HepG2 (cell line): ENCODE data around the gene CENPP. TPM values are rescaled to one million over a fixed set of nuclear protein-coding genes. Genes with fewer than 3 reads are reported as not detected.

Source experiments
- ATAC-seq: fragments of 200-7000 bp; cut with Tn5 transposase; 3 replicates; pipeline ENCODE4 v1.9.1; 2020; ENCODE audit warnings: mild to moderate bottlenecking, moderate library complexity
- BruUV-seq: library from RNA; stranded (reverse); fragments of 400-500 nt; replicated peaks from 2 replicates; lab custom pipeline; 2021; lab: Mats Ljungman, UMichigan
- CTCF ChIA-PET: fragments of 300-600 bp; formaldehyde crosslinking; extraction: SDS; loops from one replicate; lab custom pipeline; 2021; ENCODE audit warnings: low total read pairs, inconsistent platforms, low intra/inter-chr PET ratio; lab: Yijun Ruan, JAX
- POLR2A ChIA-PET: fragments of 350-600 bp; sonication (Branson Sonifier 250); formaldehyde crosslinking; loops from one replicate; lab custom pipeline; 2020; ENCODE audit warnings: antibody characterized with exemption, inconsistent platforms; lab: Yijun Ruan, JAX
- DNase-seq: peaks from one replicate; pipeline ENCODE4 v3.0.0-alpha.2; 2015; ENCODE audit warnings: low spot score
- FAIRE-seq: peaks from 3 replicates; lab custom pipeline; 2011; peaks lifted over from hg19 to GRCh38; lab: Jason Lieb, UNC
- H2AFZ ChIP-seq: one replicate; pipeline ENCODE4 v1.6.1; 2011; ENCODE audit warnings: low read length, inconsistent platforms
- H3K27ac ChIP-seq: fragments of 300-600 bp; 3 replicates; pipeline ENCODE4 v1.8.0; 2011; ENCODE audit warnings: mixed run types, mild to moderate bottlenecking, mixed read lengths, low read length, inconsistent platforms; ENCODE audit not compliant: insufficient read depth; ENCODE audit errors: extremely low read length
- H3K27me3 ChIP-seq, 2 experiments: fragments of 200-600 bp in 1 of 2; 2 replicates in 1 of 2; 3 replicates in 1 of 2; pipeline versions ENCODE4 v1.6.0 to v1.8.0; 2011; ENCODE audit warnings: low read length in 2 of 2, mild to moderate bottlenecking in 2 of 2, moderate library complexity in 2 of 2, inconsistent platforms in 1 of 2; ENCODE audit not compliant: insufficient read depth in 2 of 2, control insufficient read depth in 1 of 2
- H3K36me3 ChIP-seq, 2 experiments: fragments of 200-600 bp in 1 of 2; replicated peaks in 1 of 2; 2 replicates in 1 of 2; 3 replicates in 1 of 2; pipeline versions ENCODE4 v1.5.1 to v1.8.0; 2011; ENCODE audit warnings: low read length in 2 of 2, inconsistent platforms in 1 of 2; ENCODE audit not compliant: insufficient read depth in 2 of 2, control insufficient read depth in 1 of 2
- H3K4me1 ChIP-seq: 2 replicates; pipeline ENCODE4 v1.5.1; 2012; ENCODE audit warnings: low read length, inconsistent platforms; ENCODE audit not compliant: insufficient read depth
- H3K4me2 ChIP-seq: 2 replicates; pipeline ENCODE4 v1.6.0; 2011; ENCODE audit warnings: low read depth, low read length, inconsistent platforms
- H3K4me3 ChIP-seq, 3 experiments: fragments of 200-600 bp in 1 of 3; sonication (generic), shearing (Covaris generic) in 1 of 3; replicated peaks in 1 of 3; 2 replicates each; pipeline ENCODE4 v1.5.1; 2011 to 2016; ENCODE audit warnings: low read length in 3 of 3, inconsistent platforms in 2 of 3, low read depth in 2 of 3, mild to moderate bottlenecking in 2 of 3, control low read depth in 1 of 3, mixed read lengths in 1 of 3; ENCODE audit not compliant: insufficient read depth in 1 of 3
- H3K79me2 ChIP-seq: one replicate; pipeline ENCODE4 v1.6.1; 2011; ENCODE audit warnings: low read length, inconsistent platforms; ENCODE audit not compliant: insufficient read depth
- H3K9ac ChIP-seq: 2 replicates; pipeline ENCODE4 v1.6.0; 2011; ENCODE audit warnings: mild to moderate bottlenecking, low read depth, low read length, inconsistent platforms; ENCODE audit not compliant: insufficient read depth
- H3K9me3 ChIP-seq: 2 replicates; pipeline ENCODE4 v1.5.1; 2012; ENCODE audit warnings: mild to moderate bottlenecking, low read length
- H4K20me1 ChIP-seq: 2 replicates; pipeline ENCODE4 v1.6.0; 2011; ENCODE audit warnings: inconsistent platforms, mild to moderate bottlenecking, low read length, moderate library complexity; ENCODE audit not compliant: insufficient read depth
- ATF7 ChIP-seq, 2 experiments: fragments of 450-650 bp in 1 of 2; sonication (generic) in 1 of 2; formaldehyde crosslinking in 1 of 2; IDR thresholded peaks; 2 replicates each; pipeline versions ENCODE4 v1.4.0 to v1.6.1; 2016 to 2020; ENCODE audit warnings: antibody characterized with exemption in 1 of 2, mild to moderate bottlenecking in 1 of 2, missing genetic modification reagents in 1 of 2
- CHD2 ChIP-seq: IDR thresholded peaks from 2 replicates; pipeline ENCODE4 v1.6.1; 2011; ENCODE audit warnings: low read depth, low read length, improper control_type of control experiment
- JUNB ChIP-seq: sonication (generic); formaldehyde crosslinking; IDR thresholded peaks from 2 replicates; pipeline ENCODE4 v1.8.0; 2022; ENCODE audit warnings: missing genetic modification reagents, mild to moderate bottlenecking, borderline replicate concordance
- KAT7 ChIP-seq: IDR thresholded peaks from 2 replicates; pipeline ENCODE4 v1.6.1; 2018; ENCODE audit warnings: borderline replicate concordance, missing compliant biosample characterization
- KDM5A ChIP-seq: fragments of 200-600 bp; sonication (generic); IDR thresholded peaks from 2 replicates; pipeline ENCODE4 v1.7.0; 2018; ENCODE audit warnings: antibody characterized with exemption, mild to moderate bottlenecking, low read length, borderline replicate concordance
- KLF6 ChIP-seq: IDR thresholded peaks from 2 replicates; pipeline ENCODE4 v1.8.0; 2016; ENCODE audit warnings: missing biosample characterization, missing genetic modification reagents
- MATR3 ChIP-seq: sonication (generic); formaldehyde crosslinking; IDR thresholded peaks from 2 replicates; pipeline ENCODE4 v1.4.0; 2020; ENCODE audit warnings: missing genetic modification reagents
- NKX3-1 ChIP-seq: sonication (generic); formaldehyde crosslinking; IDR thresholded peaks from 2 replicates; pipeline ENCODE4 v1.5.0; 2020; ENCODE audit warnings: missing genetic modification reagents
- NR0B2 ChIP-seq: sonication (generic); formaldehyde crosslinking; IDR thresholded peaks from 2 replicates; pipeline ENCODE4 v1.4.0; 2020; ENCODE audit warnings: mild to moderate bottlenecking, missing genetic modification reagents
- SETDB1 ChIP-seq: sonication (generic); formaldehyde crosslinking; IDR thresholded peaks from 2 replicates; pipeline ENCODE4 v1.5.1; 2020; ENCODE audit warnings: missing genetic modification reagents, mild to moderate bottlenecking, borderline replicate concordance
- SMARCC2 ChIP-seq: fragments of 450-650 bp; IDR thresholded peaks from 2 replicates; pipeline ENCODE4 v1.6.1; 2017; ENCODE audit warnings: antibody characterized with exemption, mild to moderate bottlenecking
- SP4 ChIP-seq: sonication (generic); formaldehyde crosslinking; IDR thresholded peaks from 2 replicates; pipeline ENCODE4 v1.8.1; 2023; ENCODE audit warnings: mild to moderate bottlenecking, missing genetic modification reagents
- TBX2 ChIP-seq: sonication (generic); formaldehyde crosslinking; IDR thresholded peaks from 2 replicates; pipeline ENCODE4 v1.5.0; 2020; ENCODE audit warnings: missing genetic modification reagents, mild to moderate bottlenecking, borderline replicate concordance
- ZBTB46 ChIP-seq: sonication (generic); formaldehyde crosslinking; IDR thresholded peaks from 2 replicates; pipeline ENCODE4 v1.4.0; 2020; ENCODE audit warnings: mild to moderate bottlenecking, missing genetic modification reagents, borderline replicate concordance
- ZFP90 ChIP-seq: sonication (generic); formaldehyde crosslinking; IDR thresholded peaks from 2 replicates; pipeline ENCODE4 v1.8.0; 2022; ENCODE audit warnings: missing genetic modification reagents, mild to moderate bottlenecking, inconsistent platforms, borderline replicate concordance
- ZIK1 ChIP-seq: sonication (generic); formaldehyde crosslinking; IDR thresholded peaks from 2 replicates; pipeline ENCODE4 v1.5.0; 2020; ENCODE audit warnings: mild to moderate bottlenecking, low read depth, missing genetic modification reagents, borderline replicate concordance
- ZNF121 ChIP-seq: sonication (generic); formaldehyde crosslinking; IDR thresholded peaks from 2 replicates; pipeline ENCODE4 v1.5.0; 2020; ENCODE audit warnings: mild to moderate bottlenecking, missing genetic modification reagents
- ZNF160 ChIP-seq: sonication (generic); formaldehyde crosslinking; IDR thresholded peaks from 2 replicates; pipeline ENCODE4 v1.8.0; 2022; ENCODE audit warnings: mild to moderate bottlenecking, inconsistent platforms, missing genetic modification reagents
- ZNF263 ChIP-seq: sonication (generic); formaldehyde crosslinking; IDR thresholded peaks from 2 replicates; pipeline ENCODE4 v1.4.0; 2020; ENCODE audit warnings: missing genetic modification reagents
- ZNF451 ChIP-seq: sonication (generic); formaldehyde crosslinking; IDR thresholded peaks from 2 replicates; pipeline ENCODE4 v1.5.0; 2020; ENCODE audit warnings: mild to moderate bottlenecking, missing genetic modification reagents
- ZNF496 ChIP-seq: sonication (generic); formaldehyde crosslinking; IDR thresholded peaks from 2 replicates; pipeline ENCODE4 v1.8.1; 2023; ENCODE audit warnings: mild to moderate bottlenecking, moderate library complexity, missing genetic modification reagents; ENCODE audit not compliant: insufficient replicate concordance
- ZNF792 ChIP-seq: IDR thresholded peaks from 2 replicates; pipeline ENCODE4 v1.6.1; 2016
- ZSCAN5A ChIP-seq: sonication (generic); formaldehyde crosslinking; IDR thresholded peaks from 2 replicates; pipeline ENCODE4 v1.8.0; 2022; ENCODE audit warnings: mild to moderate bottlenecking, missing genetic modification reagents, borderline replicate concordance
- WGBS: methylation state at CpG from one replicate; pipeline ENCODE4 v1.1.6; 2017; ENCODE audit warnings: low lambda C conversion rate; 5-methylcytosine and 5-hydroxymethylcytosine counted together
- in situ Hi-C: cut with HindIII; loops from 2 replicates; pipeline ENCODE4 v1.10.0; 2017; ENCODE audit warnings: low pct_unique_long_range_greater_than_20kb; ENCODE audit not compliant: extremely low pct_ligation_motif_present
- intact Hi-C: fragments of 100-400 bp; cut with micrococcal nuclease; formaldehyde crosslinking; loops from one replicate; pipeline ENCODE4 v1.10.0; 2022; ENCODE audit not compliant: unreplicated experiment
- polyA plus RNA-seq, 8 experiments: library from polyadenylated mRNA; depleted of rRNA in 3 of 8; stranded (reverse) in 7 of 8; unstranded in 1 of 8; fragments of >200 nt; fragmentation: Illumina TruSeq in 4 of 8; extraction: Trizol in 4 of 8; gene quantifications; 2 replicates each; pipeline versions ENCODE4 v1.2.1 to v1.2.3, GENCODE V29; 2011 to 2016; ENCODE audit warnings: low read depth in 4 of 8, missing spikeins in 1 of 8, mixed read lengths in 1 of 8; ENCODE audit not compliant: insufficient read depth in 1 of 8
- total RNA-seq, 5 experiments: library from RNA; depleted of rRNA; stranded (reverse); fragments of >200 nt; fragmentation: Illumina TruSeq; extraction: Trizol; gene quantifications; 2 replicates each; pipeline ENCODE4 v1.2.3, GENCODE V29; 2016; ENCODE audit warnings: low read depth in 1 of 5

Gene CENPP
- total and polyA plus RNA-seq, 2 of the 13 experiments (the other 11 are each of a cell fraction or from before 2014, with no cell fraction given), result 2.0 to 11.4 TPM

- TF ChIP-seq ZBTB46 (CRISPR knock-in tag), result no peak
- no peak for TF ChIP-seq ATF7 (IDR thresholded peaks at IDR 0.05)
- TF ChIP-seq ATF7 (CRISPR knock-in tag; IDR thresholded peaks at IDR 0.05), result no peak
- no peak for TF ChIP-seq SMARCC2
- no peak for TF ChIP-seq ZNF263
- TF ChIP-seq KDM5A, result no peak
- TF ChIP-seq KLF6, result no peak
- TF ChIP-seq ZFP90, result no peak
- TF ChIP-seq, all 625 proteins: peak for 0
Measured at GRCh38 chr9:92639124-92639523, 313.4 kb downstream of the CENPP start (continued).

- in situ Hi-C loops, result loop anchor here (10.0 kb wide), 2 partner anchors 315 to 505 kb away; partner anchors contain the start of genes CENPP and NOL8
- no peak for FAIRE-seq
- H3K27me3 ChIP-seq, result no peaks in the 10 kb centered on the region
- ChIA-PET POLR2A (no interaction called here), CTCF (no interaction called here)
- no peak overlapping the region for H3K9ac ChIP-seq
- intact Hi-C loops, result no loop called here
- no peaks in the 10 kb centered on the region for H3K9me3 ChIP-seq
- no peak overlapping the region for H3K27ac ChIP-seq
- BruUV-seq, result no TSS peak
- H3K79me2 ChIP-seq, result no peaks in the 10 kb centered on the region
- WGBS, result 96% methylated on average over 2 of the region's 9 CpGs
- H3K36me3 ChIP-seq, result peaks cover 24 to 82% of the 10 kb centered on the region in 2 experiments
- no peak overlapping the region for H2AFZ ChIP-seq
- H4K20me1 ChIP-seq, result no peaks in the 10 kb centered on the region
- DNase-seq, result no peak
- H3K4me1 ChIP-seq, result no peaks in the 10 kb centered on the region
- ATAC-seq, result no peak
- no peak overlapping the region for H3K4me2 ChIP-seq
- H3K4me3 ChIP-seq, result no peak overlapping the region
- TF ChIP-seq ZNF160 (CRISPR knock-in tag) (no peak), ZNF496 (CRISPR knock-in tag) (no peak), KAT7 (CRISPR knock-in tag) (no peak), ZSCAN5A (CRISPR knock-in tag) (no peak), SETDB1 (CRISPR knock-in tag) (no peak), ZNF451 (CRISPR knock-in tag) (no peak), MATR3 (CRISPR knock-in tag) (no peak), NKX3-1 (CRISPR knock-in tag) (no peak), CHD2 (no peak), ZIK1 (CRISPR knock-in tag) (no peak), NR0B2 (CRISPR knock-in tag) (no peak), ZNF121 (no peak), ZNF792 (CRISPR knock-in tag) (no peak), SP4 (CRISPR knock-in tag) (no peak), TBX2 (CRISPR knock-in tag) (no peak), JUNB (CRISPR knock-in tag) (no peak)
Measured at GRCh38 chr9:92639791-92640271, 314.1 kb downstream of the CENPP start.
